GM12874 (cell line): Measurements from ENCODE around the gene SOX6.

ENCODE experiments used
- CTCF ChIP-seq: IDR thresholded peaks from 2 replicates; pipeline ENCODE4 v1.5.1; 2011; ENCODE audit warnings: low read depth, mild to moderate bottlenecking, control low read depth, low read length, moderate library complexity; ENCODE audit not compliant: insufficient read depth

SOX6 gene

DNA sequence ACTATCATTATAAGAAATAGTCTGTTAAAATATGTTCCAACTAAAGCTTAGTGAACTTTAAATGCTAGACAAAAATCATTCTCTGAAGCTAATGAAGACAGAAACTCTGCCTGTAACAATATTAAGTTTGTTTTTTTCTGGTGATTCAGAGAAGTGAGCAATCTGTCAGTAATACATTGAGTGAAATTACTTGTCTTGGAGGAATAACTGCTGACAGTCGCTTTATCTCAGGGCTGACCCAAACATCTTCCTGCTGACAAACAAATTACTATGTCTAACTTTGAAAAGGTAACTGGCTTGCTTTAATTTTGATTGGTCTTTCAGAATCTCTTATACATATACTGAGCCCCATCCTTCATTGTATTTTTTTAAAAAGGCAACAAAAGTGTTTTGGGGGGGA is 264.5 kb downstream of the SOX6 start:
- no peak for TF ChIP-seq CTCF

DNA sequence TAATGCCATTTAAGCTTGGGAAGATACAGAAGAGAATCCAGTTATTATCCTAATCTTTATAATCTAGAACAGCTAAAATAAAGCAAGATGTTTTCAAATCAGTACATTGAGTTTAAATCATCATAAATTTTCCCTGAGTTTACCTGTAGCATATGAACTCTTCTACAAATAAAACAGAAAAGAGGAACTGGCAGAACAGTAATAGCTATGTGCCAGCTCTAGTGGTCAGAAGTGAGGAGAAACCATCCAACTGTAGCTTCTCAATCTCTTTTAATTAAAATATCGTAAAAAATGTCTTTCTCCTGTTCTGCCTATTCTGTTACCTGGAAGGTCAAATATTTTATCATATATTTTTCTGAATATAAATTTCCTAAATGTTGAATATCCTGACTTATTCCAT is 266.9 kb downstream of the SOX6 start:
- no peak for TF ChIP-seq CTCF

GRCh38 chr11:16088774-16089173 is 267.6 kb downstream of the SOX6 start:
- no peak for TF ChIP-seq CTCF

GRCh38 chr11:16087886-16088285 is 268.5 kb downstream of the SOX6 start:
- no peak for TF ChIP-seq CTCF

- no peak for TF ChIP-seq CTCF
Observed at GRCh38 chr11:16086229-16086819, 270.0 kb downstream of the SOX6 start.

GRCh38 chr11:16082095-16083055 is 274.0 kb downstream of the SOX6 start:
- no peak for TF ChIP-seq CTCF

- TF ChIP-seq CTCF = no peak
Observed at GRCh38 chr11:16081382-16082094, 274.8 kb downstream of the SOX6 start.
